ENCODE results near the gene NOL4L.

- TF ChIP-seq, protein P1, sequence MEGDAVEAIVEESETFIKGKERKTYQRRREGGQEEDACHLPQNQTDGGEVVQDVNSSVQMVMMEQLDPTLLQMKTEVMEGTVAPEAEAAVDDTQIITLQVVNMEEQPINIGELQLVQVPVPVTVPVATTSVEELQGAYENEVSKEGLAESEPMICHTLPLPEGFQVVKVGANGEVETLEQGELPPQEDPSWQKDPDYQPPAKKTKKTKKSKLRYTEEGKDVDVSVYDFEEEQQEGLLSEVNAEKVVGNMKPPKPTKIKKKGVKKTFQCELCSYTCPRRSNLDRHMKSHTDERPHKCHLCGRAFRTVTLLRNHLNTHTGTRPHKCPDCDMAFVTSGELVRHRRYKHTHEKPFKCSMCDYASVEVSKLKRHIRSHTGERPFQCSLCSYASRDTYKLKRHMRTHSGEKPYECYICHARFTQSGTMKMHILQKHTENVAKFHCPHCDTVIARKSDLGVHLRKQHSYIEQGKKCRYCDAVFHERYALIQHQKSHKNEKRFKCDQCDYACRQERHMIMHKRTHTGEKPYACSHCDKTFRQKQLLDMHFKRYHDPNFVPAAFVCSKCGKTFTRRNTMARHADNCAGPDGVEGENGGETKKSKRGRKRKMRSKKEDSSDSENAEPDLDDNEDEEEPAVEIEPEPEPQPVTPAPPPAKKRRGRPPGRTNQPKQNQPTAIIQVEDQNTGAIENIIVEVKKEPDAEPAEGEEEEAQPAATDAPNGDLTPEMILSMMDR (IDR thresholded peaks at IDR 0.05): no peak
- TF ChIP-seq POLR2A (IDR thresholded peaks at IDR 0.05) (no peak), POLR2AphosphoS5 (IDR thresholded peaks at IDR 0.05) (no peak)
Observed at GRCh38 chr20:32632461-32633354, 47.6 kb upstream of the NOL4L start.
